OCI-LY7 (cell line): Measurements from ENCODE around the gene RAD23B.

Source experiments
- EZH2phosphoT487 ChIP-seq: fragments of 200-600 bp; sonication (generic); IDR thresholded peaks from 2 replicates; pipeline ENCODE4 v1.6.1; 2018; ENCODE audit warnings: low read depth, borderline replicate concordance, mild to moderate bottlenecking, mixed run types, antibody characterized with exemption, low read length, moderate library complexity, mixed read lengths
- TF ChIP-seq, protein P1 (sequence below): fragments of 200-600 bp; sonication (generic); conservative IDR thresholded peaks from 2 replicates; pipeline ENCODE4 v1.5.1; 2014; ENCODE audit warnings: mild to moderate bottlenecking, antibody characterized with exemption, low read length, moderate library complexity, mixed read lengths

DNA sequence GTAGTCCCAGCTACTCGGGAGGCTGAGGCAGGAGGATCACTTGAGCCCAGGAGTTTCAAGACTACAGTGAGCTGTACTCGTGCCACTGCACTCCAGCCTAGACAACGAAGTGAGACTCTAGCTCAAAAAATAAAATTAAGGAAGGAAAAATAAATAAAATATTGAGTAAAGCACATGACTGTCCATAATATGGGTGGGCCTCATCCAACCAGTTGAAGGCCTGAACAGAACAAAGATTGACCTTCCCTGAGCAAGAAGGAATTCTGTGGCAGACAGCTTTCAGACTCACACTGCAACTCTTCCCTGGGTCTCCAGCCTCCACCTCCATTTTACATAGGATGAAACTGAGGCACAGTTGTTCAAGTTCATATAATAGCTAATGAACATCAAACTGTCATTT is 72.3 kb downstream of the RAD23B start:
- TF ChIP-seq, protein P1, sequence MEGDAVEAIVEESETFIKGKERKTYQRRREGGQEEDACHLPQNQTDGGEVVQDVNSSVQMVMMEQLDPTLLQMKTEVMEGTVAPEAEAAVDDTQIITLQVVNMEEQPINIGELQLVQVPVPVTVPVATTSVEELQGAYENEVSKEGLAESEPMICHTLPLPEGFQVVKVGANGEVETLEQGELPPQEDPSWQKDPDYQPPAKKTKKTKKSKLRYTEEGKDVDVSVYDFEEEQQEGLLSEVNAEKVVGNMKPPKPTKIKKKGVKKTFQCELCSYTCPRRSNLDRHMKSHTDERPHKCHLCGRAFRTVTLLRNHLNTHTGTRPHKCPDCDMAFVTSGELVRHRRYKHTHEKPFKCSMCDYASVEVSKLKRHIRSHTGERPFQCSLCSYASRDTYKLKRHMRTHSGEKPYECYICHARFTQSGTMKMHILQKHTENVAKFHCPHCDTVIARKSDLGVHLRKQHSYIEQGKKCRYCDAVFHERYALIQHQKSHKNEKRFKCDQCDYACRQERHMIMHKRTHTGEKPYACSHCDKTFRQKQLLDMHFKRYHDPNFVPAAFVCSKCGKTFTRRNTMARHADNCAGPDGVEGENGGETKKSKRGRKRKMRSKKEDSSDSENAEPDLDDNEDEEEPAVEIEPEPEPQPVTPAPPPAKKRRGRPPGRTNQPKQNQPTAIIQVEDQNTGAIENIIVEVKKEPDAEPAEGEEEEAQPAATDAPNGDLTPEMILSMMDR = no peak
- TF ChIP-seq EZH2phosphoT487 = no peak
